ENCODE data around the gene RSPO1. TPM values are rescaled to one million over a fixed set of nuclear protein-coding genes. Genes with fewer than 3 reads are reported as not detected.
"Not testable (repeated sequence)": the region's sequence is repeated elsewhere in the genome, so short reads cannot be mapped to it uniquely, and the experiment has no call there.

RSPO1 gene
- total RNA-seq, 2 experiments from 2014 or later: not detected

- Mint-ChIP-seq H3K27me3 (no peaks in the 10 kb centered on the region), H3K27ac (peak within 1 kb of the TSS; percentile 92), H3K4me1 (peaks cover 37% of the 10 kb centered on the region), H3K36me3 (ENCODE audit: low read depth) (peaks cover 35% of the 10 kb centered on the region), H3K9me3 (ENCODE audit: low read depth) (no peaks in the 10 kb centered on the region), H3K4me3 (peak within 1 kb of the TSS; percentile 98)
- CTCF ChIA-PET: interaction anchor here (0.5 to 1.4 kb wide), 9 partner anchors 31 to 395 kb away, joined by 3 to 7 read pairs (median 3); partner anchors contain the start of gene MEAF6
- POLR2A ChIA-PET: interaction anchor here (0.6 to 1.3 kb wide), 5 partner anchors 19 to 103 kb away, joined by 3 to 4 read pairs (median 3); a partner anchor contains a TSS
- DNase-seq: peak; percentile 99
- peak; percentile 98 for ATAC-seq
- intact Hi-C loops (cut with DNase I, micrococcal nuclease): loop anchor here (1.0 to 10.0 kb wide), 13 partner anchors 21 to 399 kb away; partner anchors contain the start of genes MTF1 (in 2 of the 2), CDCA8 (in 1 of the 2), SF3A3 (in 1 of the 2) and SNIP1 (in 1 of the 2)
Observed at GRCh38 chr1:37595440-37596181, 39.1 kb downstream of the RSPO1 start, which contains the start of gene GNL2. Gene GNL2 (minus strand): TSS chr1:37595937. CDS start chr1:37595822, 115 bp downstream.

GRCh38 chr1:37593726-37594125 lies 41.0 kb downstream of the RSPO1 start:
- POLR2A ChIA-PET: no interaction called here

GRCh38 chr1:37588939-37589338 lies 45.8 kb downstream of the RSPO1 start:
- ATAC-seq (peak; percentile 81), DNase-seq (no peak)
- H3K27ac Mint-ChIP-seq: peak overlapping the region; percentile 47
- peaks cover 66% of the 10 kb centered on the region for H3K36me3 Mint-ChIP-seq (ENCODE audit: low read depth)
- H3K27me3 Mint-ChIP-seq: no peaks in the 10 kb centered on the region
- H3K9me3 Mint-ChIP-seq (ENCODE audit: low read depth): no peaks in the 10 kb centered on the region
- intact Hi-C loops (cut with DNase I, micrococcal nuclease): no loop called here
- H3K4me1 Mint-ChIP-seq: peaks cover 43% of the 10 kb centered on the region
- CTCF ChIA-PET: interaction anchor here (0.9 to 1.0 kb wide), 2 partner anchors 12 to 14 kb away, joined by 4 read pairs; no protein-coding TSS in a partner anchor
- no peak overlapping the region for H3K4me3 Mint-ChIP-seq
- POLR2A ChIA-PET: no interaction called here

More at GRCh38 chr1:37593726-37594125, 41.0 kb downstream of the RSPO1 start:
- peaks cover 43% of the 10 kb centered on the region for H3K4me1 Mint-ChIP-seq
- no peak overlapping the region for H3K27ac Mint-ChIP-seq
- peaks cover 48% of the 10 kb centered on the region for H3K36me3 Mint-ChIP-seq (ENCODE audit: low read depth)
- no peaks in the 10 kb centered on the region for H3K9me3 Mint-ChIP-seq (ENCODE audit: low read depth)
- peak overlapping the region; percentile 98 for H3K4me3 Mint-ChIP-seq
- DNase-seq: no peak
- ATAC-seq: no peak
- no peaks in the 10 kb centered on the region for H3K27me3 Mint-ChIP-seq
- intact Hi-C loops (cut with DNase I, micrococcal nuclease): loop anchor here (2.0 to 10.0 kb wide), 2 partner anchors 19 to 401 kb away; partner anchors contain the start of gene SF3A3 (in 1 of the 2)
- CTCF ChIA-PET: interaction anchor here (0.6 to 1.4 kb wide), 4 partner anchors 12 to 416 kb away, joined by 3 to 5 read pairs (median 4); no protein-coding TSS in a partner anchor

- ATAC-seq; H3K27ac Mint-ChIP-seq; intact Hi-C loops (cut with DNase I, micrococcal nuclease); H3K4me3 Mint-ChIP-seq; H3K27me3 Mint-ChIP-seq; H3K9me3 Mint-ChIP-seq (ENCODE audit: low read depth); DNase-seq: not testable (repeated sequence)
- H3K36me3 Mint-ChIP-seq (ENCODE audit: low read depth): peaks cover 64% of the 10 kb centered on the region
- ChIA-PET CTCF (interaction anchor here (1.3 kb wide), 1 partner anchor 13 kb away, joined by 3 read pairs; no protein-coding TSS in a partner anchor), POLR2A (interaction anchor here (0.6 kb wide), 1 partner anchor 12 kb away, joined by 3 read pairs; no protein-coding TSS in a partner anchor)
- peaks cover 19% of the 10 kb centered on the region for H3K4me1 Mint-ChIP-seq
Observed at GRCh38 chr1:37584544-37584943, 50.1 kb downstream of the RSPO1 start.

DNA sequence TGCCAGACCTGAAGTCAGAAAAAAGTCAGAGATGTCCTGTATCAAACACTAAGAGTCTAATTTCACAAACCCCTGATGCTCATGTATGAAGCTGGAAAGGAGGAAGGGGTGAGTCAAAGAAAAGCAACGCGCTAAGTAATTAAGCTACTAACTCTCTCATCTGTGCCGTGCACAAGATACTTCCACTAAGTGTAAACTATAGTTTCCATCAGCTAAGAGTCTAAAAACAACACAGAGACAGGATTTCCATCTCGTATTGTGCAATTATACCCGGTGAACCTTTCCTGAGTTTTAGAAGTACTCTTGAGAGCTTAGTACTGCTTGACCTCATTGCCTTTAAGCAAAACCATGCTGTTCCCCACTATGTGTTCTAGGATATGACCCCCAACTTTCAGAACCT lies 59.0 kb downstream of the RSPO1 start:
- no peaks in the 10 kb centered on the region for H3K27me3 Mint-ChIP-seq
- peak overlapping the region; percentile 90 for H3K27ac Mint-ChIP-seq
- H3K4me1 Mint-ChIP-seq: peaks cover 52% of the 10 kb centered on the region
- H3K36me3 Mint-ChIP-seq (ENCODE audit: low read depth): peaks cover 78% of the 10 kb centered on the region
- no peak overlapping the region for H3K4me3 Mint-ChIP-seq
- ChIA-PET CTCF (interaction anchor here (1.0 to 1.4 kb wide), 4 partner anchors 10 to 106 kb away, joined by 3 to 6 read pairs (median 3); partner anchors contain the start of gene MEAF6), POLR2A (interaction anchor here (1.5 to 1.9 kb wide), 2 partner anchors 12 to 115 kb away, joined by 4 to 6 read pairs; a partner anchor contains a TSS)
- ATAC-seq: peak; percentile 55
- no peak for DNase-seq
- intact Hi-C loops (cut with DNase I, micrococcal nuclease): loop anchor here (1.0 to 5.0 kb wide), 4 partner anchors 12 to 182 kb away; partner anchors contain the start of gene GNL2 (in 1 of the 2)
- H3K9me3 Mint-ChIP-seq (ENCODE audit: low read depth): no peaks in the 10 kb centered on the region

DNA sequence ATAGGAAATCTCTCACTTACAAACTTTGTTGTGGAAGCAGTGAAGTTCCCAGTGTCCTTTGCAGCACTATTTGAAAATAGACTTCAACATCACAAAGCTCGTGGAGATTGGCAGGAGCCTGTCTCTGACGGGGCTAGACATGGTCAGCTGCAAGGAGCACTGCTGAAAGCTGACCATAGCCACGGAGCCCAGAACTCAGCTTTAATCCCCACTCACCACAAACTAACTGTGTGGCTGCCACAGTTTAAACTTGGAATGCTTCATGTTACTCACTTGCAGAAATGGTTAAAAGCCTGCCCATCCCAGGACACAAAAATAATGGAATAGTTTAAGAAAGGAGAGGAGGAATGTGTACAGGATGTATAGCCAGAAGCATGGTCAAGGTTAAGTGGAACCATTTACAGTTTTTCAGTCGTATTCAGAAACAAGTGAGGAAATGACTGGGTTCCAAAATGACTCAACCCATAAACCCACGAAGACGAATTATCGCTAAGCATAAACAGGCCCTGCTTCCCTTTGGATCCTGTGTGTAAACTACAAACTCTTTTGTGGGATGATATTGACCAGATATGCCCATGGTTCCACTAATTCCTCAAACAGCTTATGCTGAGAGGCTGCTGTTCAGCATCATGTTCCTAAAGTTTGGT lies 59.7 kb downstream of the RSPO1 start:
- H3K27ac Mint-ChIP-seq: peak overlapping the region; percentile 90
- ChIA-PET POLR2A (no interaction called here), CTCF (interaction anchor here (0.6 to 1.7 kb wide), 4 partner anchors 11 to 107 kb away, joined by 3 to 4 read pairs (median 3); no protein-coding TSS in a partner anchor)
- H3K27me3 Mint-ChIP-seq: no peaks in the 10 kb centered on the region
- no peak overlapping the region for H3K4me3 Mint-ChIP-seq
- peaks cover 77% of the 10 kb centered on the region for H3K36me3 Mint-ChIP-seq (ENCODE audit: low read depth)
- DNase-seq (peak; percentile 26), ATAC-seq (peak; percentile 56)
- intact Hi-C loops (cut with DNase I, micrococcal nuclease): loop anchor here (2.0 to 5.0 kb wide), 3 partner anchors 20 to 182 kb away; partner anchors contain the start of gene GNL2 (in 1 of the 2)
- H3K9me3 Mint-ChIP-seq (ENCODE audit: low read depth): no peaks in the 10 kb centered on the region
- peaks cover 55% of the 10 kb centered on the region for H3K4me1 Mint-ChIP-seq

GRCh38 chr1:37570528-37571334 lies 64.0 kb downstream of the RSPO1 start:
- no peak overlapping the region for H3K4me3 Mint-ChIP-seq
- intact Hi-C loops (cut with DNase I, micrococcal nuclease): no loop called here
- no peaks in the 10 kb centered on the region for H3K27me3 Mint-ChIP-seq
- H3K9me3 Mint-ChIP-seq (ENCODE audit: low read depth): no peaks in the 10 kb centered on the region
- peaks cover 84% of the 10 kb centered on the region for H3K36me3 Mint-ChIP-seq (ENCODE audit: low read depth)
- ChIA-PET CTCF (interaction anchor here (0.7 kb wide), 2 partner anchors 18 to 1505 kb away, joined by 3 read pairs; no protein-coding TSS in a partner anchor), POLR2A (no interaction called here)
- no peak for DNase-seq
- peak overlapping the region; percentile 65 for H3K27ac Mint-ChIP-seq
- H3K4me1 Mint-ChIP-seq: peaks cover 34% of the 10 kb centered on the region
- ATAC-seq: peak; percentile 47

DNA sequence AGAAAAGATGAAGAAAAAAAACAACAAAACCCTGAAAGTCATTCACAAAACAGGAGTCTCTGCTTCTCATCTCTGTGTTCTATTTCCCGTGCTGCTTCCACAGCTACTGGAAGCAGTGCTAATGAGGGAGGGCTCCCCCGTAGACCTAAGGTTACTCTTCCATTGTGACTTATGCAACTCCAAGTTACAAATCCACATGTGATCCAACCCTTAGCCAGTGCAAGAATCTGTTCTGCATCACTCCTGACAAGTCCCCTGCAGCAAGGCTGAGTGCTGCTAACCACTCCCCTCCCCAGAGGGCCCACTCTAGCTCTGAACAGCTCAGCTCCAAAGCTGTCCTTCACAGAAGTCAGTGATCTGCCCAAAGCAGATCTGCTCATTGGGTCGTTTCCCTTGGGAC lies 67.7 kb downstream of the RSPO1 start:
- no peak overlapping the region for H3K4me3 Mint-ChIP-seq
- no peak overlapping the region for H3K27ac Mint-ChIP-seq
- no peaks in the 10 kb centered on the region for H3K9me3 Mint-ChIP-seq (ENCODE audit: low read depth)
- POLR2A ChIA-PET: no interaction called here
- H3K36me3 Mint-ChIP-seq (ENCODE audit: low read depth): peaks cover 59% of the 10 kb centered on the region
- H3K4me1 Mint-ChIP-seq: peaks cover 15% of the 10 kb centered on the region
- CTCF ChIA-PET: no interaction called here
- DNase-seq (no peak), ATAC-seq (no peak)
- intact Hi-C loops (cut with DNase I, micrococcal nuclease): no loop called here
- no peaks in the 10 kb centered on the region for H3K27me3 Mint-ChIP-seq

- no peaks in the 10 kb centered on the region for H3K9me3 Mint-ChIP-seq (ENCODE audit: low read depth)
- POLR2A ChIA-PET: no interaction called here
- peaks cover 43% of the 10 kb centered on the region for H3K36me3 Mint-ChIP-seq (ENCODE audit: low read depth)
- DNase-seq (no peak), ATAC-seq (no peak)
- intact Hi-C loops (cut with DNase I, micrococcal nuclease): no loop called here
- no peaks in the 10 kb centered on the region for H3K27me3 Mint-ChIP-seq
- peak overlapping the region; percentile 8 for H3K27ac Mint-ChIP-seq
- H3K4me3 Mint-ChIP-seq: no peak overlapping the region
- CTCF ChIA-PET: interaction anchor here (1.0 to 1.4 kb wide), 6 partner anchors 8 to 117 kb away, joined by 3 to 4 read pairs (median 3); partner anchors contain the start of gene SNIP1
- no peaks in the 10 kb centered on the region for H3K4me1 Mint-ChIP-seq
Observed at GRCh38 chr1:37564892-37565291, 69.8 kb downstream of the RSPO1 start.

DNA sequence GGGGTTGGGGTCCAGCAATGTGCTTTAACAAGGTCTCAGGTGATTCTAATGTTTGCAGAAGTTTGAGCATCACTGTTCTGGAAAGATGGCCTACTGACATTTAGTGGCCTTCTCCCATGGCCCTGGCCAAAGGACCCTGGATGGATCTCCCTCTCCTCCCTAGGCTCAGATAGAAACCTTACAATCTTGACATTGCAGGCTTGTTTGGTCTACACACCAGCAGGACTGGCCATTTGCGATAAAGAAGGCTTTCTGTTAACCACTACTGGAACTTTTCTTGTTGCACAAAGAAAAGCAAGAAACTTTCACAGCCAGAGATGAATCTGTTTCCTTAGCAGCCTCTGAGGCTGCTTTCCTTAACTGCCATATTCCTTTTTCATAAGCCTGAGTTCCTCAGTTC lies 71.7 kb downstream of the RSPO1 start:
- H3K27me3 Mint-ChIP-seq: no peaks in the 10 kb centered on the region
- H3K4me3 Mint-ChIP-seq: no peak overlapping the region
- POLR2A ChIA-PET: no interaction called here
- no peaks in the 10 kb centered on the region for H3K9me3 Mint-ChIP-seq (ENCODE audit: low read depth)
- ATAC-seq (no peak), DNase-seq (no peak)
- CTCF ChIA-PET: interaction anchor here (1.2 to 1.3 kb wide), 2 partner anchors 119 to 428 kb away, joined by 3 read pairs; no protein-coding TSS in a partner anchor
- no peak overlapping the region for H3K27ac Mint-ChIP-seq
- intact Hi-C loops (cut with DNase I, micrococcal nuclease): loop anchor here in 1 of 2 experiments (1.0 kb wide), 1 partner anchor 119 kb away; no protein-coding TSS in a partner anchor
- H3K36me3 Mint-ChIP-seq (ENCODE audit: low read depth): peaks cover 24% of the 10 kb centered on the region
- H3K4me1 Mint-ChIP-seq: no peaks in the 10 kb centered on the region
